ENCODE data around the gene CUL9.

Gene CUL9

DNA sequence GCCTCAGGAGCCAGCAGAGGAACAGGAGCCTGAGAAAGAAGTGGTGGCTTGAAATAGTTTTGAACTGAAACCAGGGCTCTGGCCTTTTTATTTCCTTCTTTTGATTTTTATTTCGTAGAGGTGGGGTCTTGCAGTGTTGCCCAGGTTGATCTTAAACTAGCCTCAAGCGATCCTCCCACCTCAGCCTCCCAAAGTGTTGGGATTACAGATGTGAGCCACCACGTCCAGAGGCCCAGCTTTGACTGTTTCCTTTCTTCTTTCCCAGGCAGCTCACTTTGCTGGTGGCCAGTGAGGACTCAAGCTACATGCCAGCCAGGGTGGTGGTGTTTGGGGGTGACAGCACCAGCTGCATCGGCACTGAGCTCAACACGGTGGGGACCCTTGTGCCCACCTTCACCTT is 20.5 kb downstream of the CUL9 start:
- DNase-seq = no peak

DNA sequence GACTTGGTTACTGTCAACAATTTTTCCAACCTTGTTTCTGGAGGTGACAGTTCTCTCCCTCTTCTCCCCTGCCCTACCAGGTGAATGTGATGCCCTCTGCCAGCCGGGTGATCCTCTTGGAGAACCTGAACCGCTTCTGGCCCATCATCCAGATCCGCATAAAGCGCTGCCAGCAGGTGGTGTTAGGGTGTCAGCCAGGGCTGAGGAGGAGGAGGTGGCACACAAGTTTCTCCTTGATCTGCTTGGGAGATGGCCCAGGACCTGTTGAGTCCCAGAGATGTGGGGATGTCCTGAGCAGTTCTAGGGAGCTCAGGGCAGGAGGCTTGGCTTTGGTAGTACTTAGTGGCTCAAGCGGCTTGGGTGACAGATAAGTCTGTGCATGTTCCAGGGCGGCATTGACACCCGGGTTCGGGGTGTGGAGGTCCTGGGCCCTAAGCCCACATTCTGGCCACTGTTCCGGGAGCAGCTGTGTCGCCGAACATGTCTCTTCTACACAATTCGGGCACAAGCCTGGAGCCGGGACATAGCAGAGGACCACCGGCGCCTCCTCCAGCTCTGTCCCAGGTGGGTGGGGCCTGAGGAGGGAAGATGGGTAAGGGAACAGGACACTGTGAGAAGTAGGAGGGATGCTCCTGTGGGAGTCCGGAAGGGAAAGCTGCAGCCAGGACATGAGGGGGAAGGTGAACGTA is 21.2 kb downstream of the CUL9 start:
- DNase-seq = no peak

DNA sequence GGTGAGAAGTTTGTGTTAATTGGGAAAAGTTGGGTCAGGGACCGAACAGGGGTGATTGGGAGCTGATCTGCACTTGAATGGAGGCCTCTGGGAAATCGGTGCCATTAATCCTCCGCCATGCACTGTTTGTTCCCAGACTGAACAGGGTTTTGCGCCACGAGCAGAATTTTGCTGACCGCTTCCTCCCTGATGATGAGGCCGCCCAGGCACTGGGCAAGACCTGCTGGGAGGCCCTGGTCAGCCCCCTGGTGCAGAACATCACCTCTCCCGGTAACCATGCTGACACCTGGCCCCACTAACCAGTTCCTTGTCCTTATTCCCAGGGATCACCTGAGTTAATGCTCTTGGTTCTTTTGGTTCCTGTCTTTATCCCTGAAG is 21.7 kb downstream of the CUL9 start:
- no peak for DNase-seq

DNA sequence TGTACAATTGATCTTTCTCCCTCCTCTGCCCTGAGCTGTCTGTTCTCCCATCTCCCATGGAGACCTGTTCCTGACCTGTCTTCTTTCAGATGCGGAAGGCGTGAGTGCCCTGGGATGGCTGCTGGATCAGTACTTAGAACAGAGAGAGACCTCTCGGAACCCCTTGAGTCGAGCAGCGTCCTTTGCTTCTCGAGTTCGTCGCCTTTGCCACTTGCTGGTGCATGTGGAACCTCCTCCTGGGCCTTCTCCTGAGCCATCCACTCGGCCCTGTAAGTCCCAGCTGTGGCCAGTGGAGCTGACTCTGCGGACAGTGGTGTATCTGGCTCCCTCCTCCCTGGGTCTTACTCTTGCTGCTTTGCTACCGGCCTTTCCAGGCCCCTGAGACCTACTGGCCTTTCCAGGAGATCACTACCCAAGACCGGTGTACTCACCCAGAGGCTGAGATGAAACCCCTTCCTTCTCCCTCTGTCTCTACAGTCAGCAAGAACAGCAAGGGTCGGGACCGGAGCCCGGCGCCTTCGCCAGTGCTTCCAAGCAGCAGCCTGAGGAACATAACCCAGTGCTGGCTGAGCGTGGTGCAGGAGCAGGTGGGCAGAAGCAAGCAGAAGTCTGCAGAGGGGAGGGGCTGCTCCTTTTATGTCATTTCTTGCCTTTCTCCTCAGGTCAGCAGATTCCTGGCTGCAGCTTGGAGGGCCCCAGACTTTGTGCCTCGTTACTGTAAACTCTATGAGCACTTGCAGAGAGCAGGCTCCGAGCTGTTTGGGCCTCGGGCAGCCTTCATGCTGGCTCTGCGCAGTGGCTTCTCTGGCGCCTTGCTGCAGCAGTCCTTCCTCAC is 22.5 kb downstream of the CUL9 start:
- DNase-seq = no peak

DNA sequence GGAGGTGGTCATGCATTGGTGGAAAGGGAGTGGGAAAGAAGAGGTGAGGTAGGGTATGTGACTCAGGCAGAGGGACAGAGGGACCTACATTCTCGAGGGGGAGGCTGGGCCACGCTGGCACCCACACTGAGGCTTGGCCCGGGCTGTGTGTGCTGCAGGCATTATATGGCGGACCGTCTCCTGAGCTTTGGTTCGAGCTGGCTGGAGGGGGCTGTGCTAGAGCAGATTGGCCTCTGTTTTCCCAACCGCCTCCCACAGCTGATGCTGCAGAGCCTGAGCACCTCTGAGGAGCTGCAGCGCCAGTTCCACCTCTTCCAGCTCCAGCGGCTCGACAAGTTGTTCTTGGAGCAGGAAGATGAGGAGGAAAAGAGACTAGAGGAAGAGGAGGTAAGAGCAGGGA is 23.9 kb downstream of the CUL9 start:
- no peak for DNase-seq

DNA sequence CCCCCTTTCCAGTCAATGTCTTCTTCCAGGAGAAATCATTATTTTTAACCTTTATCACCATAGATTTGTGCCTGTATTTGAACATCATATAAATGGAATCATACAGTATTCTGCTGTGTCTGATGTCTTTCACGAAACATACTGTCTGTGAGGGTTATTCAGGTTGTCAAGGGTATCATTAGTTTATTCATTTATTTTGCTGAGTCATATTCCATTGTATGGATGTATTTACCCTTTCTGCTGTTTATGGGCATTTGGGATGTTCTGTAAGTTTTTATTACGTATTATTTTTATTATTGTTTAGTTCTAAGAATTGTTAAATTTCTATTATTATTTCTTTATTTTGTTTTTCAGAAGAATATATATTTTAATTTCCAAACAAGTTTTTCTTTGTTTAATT is 25.3 kb downstream of the CUL9 start:
- no peak for DNase-seq

DNA sequence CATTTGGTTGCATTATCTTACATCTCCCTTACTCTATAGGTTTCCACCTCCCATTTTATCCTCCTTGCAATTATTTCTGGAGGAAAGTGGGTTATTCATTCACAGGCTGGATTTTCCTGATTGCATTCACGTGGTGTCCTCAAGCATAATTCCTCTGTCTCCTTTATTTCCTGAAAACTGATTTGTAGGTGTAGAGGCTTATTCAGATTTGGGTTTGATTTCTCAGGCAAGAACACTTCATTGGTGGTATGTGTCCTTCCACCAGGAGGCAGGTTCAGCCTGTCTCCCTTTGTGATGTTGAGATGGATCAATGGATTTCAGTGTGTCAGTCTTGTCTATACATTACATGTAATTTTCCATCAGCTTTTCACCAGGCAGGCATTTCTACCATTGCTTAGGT is 30.0 kb downstream of the CUL9 start:
- no peak for DNase-seq

DNA sequence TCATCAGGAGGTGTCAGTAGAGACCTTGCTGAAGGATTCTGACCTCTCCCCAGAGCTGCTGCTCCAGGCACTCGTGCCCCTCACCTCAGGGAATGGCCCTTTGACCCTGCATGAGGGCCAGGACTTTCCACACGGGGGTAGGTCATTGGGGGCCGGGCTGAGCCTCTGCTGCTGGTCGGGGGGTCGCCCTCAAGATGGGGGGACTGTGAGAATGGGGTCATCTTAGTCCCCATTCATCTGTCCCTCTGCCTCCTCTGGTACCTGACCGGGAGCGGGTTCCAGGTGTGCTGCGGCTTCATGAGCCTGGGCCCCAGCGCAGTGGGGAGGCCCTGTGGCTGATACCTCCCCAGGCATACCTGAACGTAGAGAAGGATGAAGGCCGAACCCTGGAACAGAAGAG is 31.4 kb downstream of the CUL9 start:
- DNase-seq = no peak

DNA sequence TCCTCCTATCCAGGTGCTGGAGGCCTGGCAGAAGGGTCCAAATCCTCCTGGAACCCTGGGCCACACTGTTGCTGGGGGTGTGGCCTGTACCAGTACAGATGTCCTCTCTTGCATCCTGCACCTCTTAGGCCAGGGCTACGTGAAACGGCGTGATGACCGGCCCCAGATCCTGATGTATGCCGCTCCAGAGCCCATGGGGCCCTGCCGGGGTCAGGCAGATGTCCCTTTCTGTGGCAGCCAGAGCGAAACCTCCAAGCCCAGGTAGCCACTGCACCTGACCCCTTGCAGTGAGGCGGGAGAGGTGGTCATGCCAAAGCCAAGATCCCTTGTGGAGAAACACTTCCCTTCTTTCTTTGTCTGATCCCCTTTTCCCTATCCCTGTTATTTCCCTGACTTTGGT is 33.1 kb downstream of the CUL9 start:
- no peak for DNase-seq

DNA sequence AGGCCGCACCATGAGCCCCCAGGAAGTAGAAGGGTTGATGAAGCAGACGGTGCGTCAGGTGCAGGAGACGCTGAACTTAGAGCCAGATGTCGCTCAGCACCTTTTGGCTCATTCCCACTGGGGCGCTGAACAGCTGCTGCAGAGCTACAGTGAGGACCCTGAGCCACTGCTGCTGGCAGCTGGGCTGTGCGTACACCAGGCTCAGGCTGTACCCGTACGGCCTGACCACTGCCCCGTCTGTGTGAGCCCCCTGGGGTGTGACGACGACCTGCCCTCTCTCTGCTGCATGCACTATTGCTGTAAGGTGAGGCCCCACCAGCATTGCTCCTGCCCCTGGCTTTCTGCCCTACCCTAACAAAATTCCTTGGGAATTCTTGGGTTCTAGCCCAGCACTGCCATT is 34.2 kb downstream of the CUL9 start:
- DNase-seq = no peak

DNA sequence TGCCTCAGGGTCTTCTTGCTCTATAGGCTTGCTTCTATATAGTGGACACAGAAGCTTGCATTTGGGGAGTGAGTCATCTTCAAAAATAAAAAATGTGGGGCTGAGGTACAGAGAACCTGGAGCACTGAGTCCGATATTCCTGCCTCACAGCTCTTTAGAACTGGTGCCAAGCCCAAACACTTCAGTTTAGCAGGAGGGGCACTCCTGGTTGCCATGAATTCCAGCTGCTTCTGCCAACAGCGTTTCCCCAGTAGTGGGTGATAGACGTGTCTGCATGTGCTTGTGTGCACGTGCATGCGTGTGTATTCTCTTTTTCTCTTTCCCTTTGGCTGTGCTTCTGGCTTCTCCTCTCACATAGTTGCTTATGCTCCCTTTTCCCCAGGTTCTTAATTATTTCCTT is 35.4 kb downstream of the CUL9 start:
- DNase-seq = no peak

DNA sequence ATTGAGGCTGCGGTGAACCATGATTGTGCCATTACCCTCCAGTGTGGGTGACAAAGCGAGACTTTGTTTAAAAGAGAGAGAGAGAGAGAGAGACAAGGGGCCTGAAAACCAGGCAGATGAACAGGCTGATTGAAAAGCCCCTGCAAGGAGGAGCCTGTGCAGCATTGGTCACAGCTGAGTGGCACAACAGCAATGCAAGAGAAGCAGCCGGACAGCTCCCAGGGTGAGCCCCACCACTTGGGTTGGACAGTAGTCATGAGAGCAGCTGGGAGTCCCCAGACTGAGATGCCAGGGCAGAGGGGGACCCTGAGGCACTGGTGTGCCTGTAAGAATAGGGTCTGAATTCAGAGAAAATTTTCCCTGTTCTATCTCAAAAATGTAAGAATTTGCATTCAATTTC is 37.1 kb downstream of the CUL9 start:
- DNase-seq = no peak

DNA sequence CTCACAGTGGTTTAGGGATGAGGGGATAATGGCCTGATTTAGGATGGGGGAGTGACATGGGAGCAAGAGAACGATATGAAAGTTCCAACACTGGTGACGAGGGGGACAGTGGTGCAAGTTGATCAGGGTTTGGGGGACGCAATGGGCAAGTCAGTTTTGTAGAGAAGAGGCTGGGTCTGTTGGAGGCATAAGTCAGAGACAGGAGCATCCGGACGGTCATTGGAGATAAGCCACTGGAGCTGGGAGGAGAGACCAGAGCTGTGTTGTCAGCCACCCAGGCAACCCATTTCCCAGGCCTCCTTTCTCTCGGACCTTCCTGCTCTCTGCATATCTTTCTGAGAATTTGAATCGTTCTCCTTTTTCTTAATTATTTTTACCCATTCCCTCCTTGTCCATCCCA is 37.8 kb downstream of the CUL9 start:
- no peak for DNase-seq

DNA sequence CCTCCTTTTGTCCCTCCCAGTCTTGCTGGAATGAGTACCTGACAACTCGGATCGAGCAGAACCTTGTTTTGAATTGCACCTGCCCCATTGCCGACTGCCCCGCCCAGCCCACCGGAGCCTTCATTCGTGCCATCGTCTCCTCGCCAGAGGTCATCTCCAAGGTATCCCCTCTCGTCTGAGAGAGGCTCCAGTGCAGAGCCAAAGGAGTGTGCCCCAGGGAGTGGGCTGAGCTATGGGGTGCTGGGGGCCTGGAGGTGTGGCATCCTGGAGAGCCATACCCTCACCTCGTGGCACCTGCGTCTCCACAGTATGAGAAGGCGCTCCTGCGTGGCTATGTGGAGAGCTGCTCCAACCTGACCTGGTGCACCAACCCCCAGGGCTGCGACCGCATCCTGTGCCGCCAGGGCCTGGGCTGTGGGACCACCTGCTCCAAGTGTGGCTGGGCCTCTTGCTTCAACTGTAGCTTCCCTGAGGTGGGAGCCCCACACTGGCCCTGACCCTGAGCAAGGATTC is 38.5 kb downstream of the CUL9 start:
- no peak for DNase-seq

DNA sequence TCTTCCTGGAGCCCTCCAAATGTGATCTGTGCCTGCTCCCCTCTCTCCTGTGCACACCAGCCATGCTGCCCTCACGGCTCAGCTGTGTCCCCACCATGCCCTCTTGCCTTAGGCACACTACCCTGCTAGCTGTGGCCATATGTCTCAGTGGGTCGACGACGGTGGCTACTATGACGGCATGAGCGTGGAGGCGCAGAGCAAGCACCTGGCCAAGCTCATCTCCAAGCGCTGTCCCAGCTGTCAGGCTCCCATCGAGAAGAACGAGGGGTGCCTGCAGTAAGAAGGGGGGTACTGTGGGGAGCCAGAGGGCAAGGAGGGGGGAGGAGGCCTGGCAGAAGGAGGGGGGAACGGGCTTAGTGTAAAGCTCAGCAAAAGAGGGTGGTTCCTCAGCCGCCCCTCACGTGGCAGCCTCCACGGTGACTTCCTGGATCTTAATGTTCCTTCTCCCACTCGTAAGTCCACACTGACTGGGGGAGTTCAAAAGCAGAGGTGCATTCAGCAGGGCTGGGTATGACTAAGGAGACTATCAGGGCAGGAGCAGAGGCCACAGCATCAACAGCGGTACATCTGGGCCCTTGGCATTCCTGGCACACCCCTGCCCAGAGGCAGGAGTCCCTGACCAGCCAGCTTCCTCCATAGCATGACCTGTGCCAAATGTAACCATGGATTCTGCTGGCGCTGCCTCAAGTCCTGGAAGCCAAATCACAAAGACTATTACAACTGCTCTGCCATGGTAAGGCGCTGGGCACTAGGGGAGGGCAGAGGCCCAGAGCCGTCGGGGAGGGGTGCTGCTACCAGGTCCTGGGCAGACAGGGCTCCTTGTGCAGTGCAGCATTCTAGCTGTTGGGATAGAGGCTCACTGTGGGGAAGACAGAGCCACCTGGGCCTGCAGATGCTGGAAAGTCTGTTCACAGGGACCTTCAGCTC is 39.3 kb downstream of the CUL9 start:
- no peak for DNase-seq

DNA sequence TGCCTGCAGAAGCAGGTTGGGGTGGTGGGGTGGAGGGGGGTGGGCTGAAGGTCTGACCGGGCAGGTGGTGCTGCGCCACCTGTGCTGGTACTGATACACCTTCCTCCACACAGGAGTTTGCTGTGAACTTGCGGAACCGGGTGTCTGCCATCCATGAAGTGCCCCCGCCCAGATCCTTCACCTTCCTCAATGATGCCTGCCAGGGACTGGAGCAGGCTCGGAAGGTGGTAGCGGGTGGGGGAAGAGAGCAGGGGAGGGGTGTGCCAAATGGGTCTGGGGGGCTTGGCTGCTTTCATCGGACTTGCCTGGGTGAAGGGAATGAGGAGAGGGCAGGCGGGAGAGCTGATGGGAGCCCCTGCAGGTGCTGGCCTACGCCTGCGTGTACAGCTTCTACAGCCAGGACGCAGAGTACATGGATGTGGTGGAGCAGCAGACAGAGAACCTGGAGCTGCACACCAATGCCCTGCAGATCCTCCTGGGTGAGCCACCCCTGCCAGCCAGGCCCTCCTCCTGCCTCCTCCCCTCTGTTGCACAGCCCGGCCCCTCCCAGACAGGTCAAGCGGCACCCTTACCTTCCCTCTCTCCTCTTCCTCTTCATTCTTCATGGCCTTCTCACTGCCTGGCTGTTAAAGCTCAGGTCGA is 40.5 kb downstream of the CUL9 start:
- no peak for DNase-seq

DNA sequence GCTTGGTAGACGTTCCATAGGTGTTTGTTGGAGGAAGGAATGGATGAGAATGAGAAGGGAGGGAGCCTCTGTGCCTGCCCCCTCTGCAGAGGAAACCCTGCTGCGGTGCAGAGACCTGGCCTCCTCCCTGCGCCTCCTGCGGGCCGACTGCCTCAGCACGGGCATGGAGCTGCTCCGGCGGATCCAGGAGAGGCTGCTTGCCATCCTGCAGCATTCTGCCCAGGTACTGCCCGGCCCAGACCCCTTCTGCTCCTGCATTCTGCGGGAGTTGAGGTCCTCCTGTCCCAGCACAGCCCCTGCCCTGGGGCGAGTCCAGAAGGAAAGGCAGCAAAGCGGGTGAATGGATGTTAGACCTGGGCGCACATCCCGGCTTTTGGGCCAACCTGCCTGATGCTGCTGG is 41.2 kb downstream of the CUL9 start:
- no peak for DNase-seq

DNA sequence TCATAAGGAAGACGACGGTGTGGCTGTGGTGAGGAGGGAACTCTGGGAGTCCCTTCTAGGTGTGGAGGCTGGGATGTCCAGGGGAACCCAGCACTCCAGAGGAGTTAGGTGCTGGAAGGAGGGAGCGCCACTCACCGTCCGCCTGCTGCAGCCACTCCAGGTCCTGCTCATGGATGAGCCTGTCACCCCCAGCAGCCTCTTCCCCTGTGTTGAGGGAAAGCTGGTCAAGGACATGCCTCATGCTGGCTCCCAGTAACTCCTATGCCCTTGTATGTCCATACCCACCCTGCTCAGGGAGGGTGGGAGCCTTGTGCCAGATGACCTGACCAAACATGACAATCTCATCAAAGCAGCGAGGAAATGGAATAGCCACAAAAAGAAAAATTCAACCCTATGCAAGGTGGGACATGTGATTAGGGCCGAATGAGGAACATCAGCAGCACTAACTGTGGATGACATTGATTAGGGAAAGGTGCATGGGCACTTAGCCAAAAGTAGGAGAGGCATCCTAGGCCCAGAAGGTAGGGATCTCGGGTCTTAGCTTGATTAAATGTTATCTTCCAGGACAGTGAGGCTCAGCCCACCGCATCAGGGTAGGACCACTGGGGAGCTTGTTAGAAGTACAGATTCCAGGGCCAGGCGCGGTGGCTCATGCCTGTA is 44.3 kb downstream of the CUL9 start:
- DNase-seq = no peak

DNA sequence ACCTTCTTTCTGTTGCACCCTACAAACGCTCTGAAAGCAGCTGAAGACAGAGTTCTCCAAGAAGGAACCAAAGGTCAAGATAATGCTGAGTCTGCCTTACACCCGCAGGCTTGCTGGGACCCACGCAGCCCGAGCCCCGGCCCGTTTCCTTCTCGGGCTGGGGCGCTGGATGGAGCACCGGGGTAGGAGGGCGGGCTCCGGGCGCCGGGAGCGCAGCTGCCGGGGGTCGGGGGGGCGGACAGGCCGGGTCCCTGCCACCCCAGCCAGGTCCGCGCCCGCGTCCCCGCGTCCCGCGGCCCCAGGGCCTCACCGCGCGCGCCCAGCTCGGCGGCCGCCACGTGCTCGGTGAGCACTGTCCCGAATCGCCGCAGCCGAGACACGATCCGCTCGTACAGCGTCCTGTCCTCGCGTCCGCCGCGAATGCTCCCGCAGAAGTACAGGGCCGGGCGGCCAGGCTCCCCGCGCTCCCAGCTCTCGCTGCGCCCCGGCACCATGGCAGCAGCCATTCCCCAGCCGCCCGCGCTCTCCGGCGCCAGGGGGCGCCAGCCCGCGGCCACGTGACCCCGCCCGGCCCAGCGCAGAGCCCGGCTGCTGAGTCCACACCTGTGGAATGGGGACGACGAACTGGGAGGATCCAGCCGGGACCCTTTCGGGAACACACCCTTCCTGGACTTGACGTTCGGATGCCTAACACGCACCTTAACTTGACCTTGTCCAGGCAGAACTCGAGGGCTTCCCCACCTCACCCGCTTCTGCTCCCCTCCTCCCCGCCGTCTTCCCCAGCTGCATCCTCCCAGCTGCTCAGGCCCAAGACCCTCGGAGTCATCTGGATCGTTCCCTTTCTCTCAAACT is 47.2 kb downstream of the CUL9 start, which contains the start of gene DNPH1:
Gene DNPH1 (minus strand): TSS at position 531 of the 852 bp plus-strand sequence. CDS start 25 bp downstream, at position 506.
- peak; percentile 52 for DNase-seq

DNA sequence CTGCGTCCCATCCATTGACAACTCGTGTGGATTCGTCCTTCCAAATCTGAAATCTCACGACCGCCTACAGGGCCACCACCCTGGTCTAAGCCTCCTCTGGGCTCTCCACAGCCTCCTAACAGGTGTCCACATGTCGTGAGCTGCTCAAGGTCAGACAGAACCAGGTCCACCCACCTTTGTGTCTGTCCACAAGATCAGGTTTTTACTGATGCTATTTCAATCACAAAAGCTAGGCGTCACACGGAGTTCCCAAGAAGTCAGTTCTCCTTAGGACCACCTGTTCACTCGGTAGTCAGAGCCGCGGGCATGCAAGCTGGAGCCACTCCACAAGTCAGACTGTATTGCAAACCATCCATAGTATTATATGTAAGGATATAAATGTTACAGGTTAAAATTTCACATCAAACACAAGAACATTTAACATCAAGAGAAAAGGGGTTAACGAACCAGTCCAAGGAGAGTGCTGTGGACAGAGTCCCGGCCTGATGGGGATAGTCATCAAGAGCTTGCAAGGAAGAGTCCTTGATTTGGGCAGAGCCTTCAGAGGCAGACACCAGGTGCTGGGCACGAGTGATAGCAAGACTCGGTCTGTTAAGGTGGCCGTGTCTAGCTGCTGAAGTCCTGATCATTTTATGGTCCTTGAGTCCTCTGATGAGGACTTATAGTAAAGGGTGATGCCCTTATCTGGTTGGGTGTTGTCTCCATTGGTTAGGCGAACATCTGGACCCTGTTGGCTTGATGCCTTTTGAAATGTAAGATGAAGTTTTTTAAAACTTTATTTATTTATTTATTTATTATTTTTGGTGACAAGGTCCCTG is 48.0 kb downstream of the CUL9 start:
- DNase-seq = no peak
